Stimulated activated CD4-positive, alpha-beta T cell treated with anti-CD3 and anti-CD28 coated beads, Interleukin-12 subunit alpha, Interleukin-12 subunit beta, amount 100 ng/mL, for 48 hours (primary cell): ENCODE measurements around the gene DHRS12.

ENCODE experiments used
- DNase-seq, 3 donors: peaks; one replicate each; pipeline ENCODE4 v3.0.0-alpha.2; 2020; ENCODE audit warnings: low read depth in 2 of 3, low spot score in 1 of 3

The DHRS12 gene

DNA sequence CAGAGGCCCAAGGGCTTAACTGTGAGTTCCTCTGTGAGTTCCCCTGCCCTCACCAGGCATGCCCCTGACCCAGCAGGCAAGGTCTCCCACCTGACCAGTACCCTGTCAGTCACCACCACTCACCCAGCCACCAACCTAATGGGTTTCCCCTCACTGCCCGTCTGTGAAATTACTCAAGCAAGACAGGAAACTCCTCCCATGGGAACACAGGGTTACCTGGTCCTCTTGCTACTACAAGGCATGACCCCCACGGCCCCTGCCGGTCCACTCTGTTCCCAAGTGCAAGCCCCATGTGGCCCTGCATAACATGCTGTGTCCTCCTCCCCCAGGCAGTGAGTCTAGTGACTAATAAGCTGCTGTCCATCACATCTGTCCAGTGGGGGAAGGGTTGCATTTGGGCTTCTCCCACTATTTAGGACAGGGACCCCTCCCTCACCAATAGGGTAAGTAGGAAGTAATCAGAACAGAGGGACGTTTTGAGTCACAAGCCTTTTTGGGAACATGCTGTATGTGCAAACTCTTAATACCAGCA, 8.0 kb upstream of the DHRS12 start:
- DNase-seq, result no peak

DNA sequence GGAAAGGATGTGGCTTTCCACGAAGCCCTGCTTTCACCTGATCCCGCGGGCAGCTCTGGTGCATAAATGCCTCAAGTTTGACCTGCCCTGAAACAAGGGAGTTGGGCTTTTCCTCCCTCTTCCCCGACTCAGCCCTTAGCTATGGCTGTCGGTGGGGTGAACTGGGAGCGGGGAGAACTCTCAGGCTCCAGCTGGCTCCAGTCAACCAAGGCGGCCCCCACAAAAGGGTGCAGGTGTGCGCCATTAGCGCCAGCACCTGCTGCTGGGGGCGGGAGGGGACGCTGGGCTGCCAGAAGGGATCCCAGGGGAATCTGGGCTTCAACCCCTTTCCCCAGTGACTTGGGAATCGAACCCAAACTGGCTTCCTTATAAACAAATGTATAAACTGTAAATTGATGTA, 7.1 kb upstream of the DHRS12 start:
- DNase-seq, result no peak

DNA sequence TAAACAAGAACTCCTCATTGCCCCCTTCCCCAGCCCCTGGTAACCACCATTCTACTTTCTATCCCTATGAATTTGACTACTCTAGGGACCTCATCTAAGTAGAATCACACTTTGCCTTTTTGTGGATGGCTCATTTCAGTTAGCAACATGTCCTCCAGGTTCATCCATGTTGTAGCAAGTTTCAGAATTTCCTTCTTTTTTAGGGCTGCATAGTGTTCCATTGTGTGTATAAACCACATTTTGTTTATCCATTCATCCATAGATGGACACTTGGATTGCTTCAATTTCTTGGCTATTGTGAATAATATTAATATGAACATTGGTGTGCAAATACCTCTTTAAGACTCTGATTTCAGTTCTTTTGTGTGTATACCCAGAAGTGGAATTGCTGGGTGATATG, 4.8 kb upstream of the DHRS12 start:
- DNase-seq, result no peak

DNA sequence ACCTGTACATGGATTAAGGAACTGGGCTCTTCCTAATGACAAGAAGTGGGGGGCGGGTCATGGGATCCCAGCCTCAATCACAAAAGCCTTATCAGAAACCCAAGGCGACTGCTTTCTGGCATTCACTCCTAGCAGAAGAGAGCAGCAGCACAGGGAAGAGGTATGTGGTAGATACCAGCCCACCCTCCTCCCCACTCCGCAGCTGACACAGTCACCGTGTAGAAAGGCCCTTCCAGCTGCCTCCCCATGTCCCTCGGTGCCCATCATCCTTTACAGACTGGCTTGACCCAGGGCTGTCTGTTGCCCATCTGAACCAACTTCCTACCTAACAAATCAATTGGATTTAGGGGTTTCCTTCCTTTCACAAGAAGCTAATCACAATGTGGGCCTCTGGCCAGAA, 3.1 kb upstream of the DHRS12 start:
- DNase-seq, result no peak

DNA sequence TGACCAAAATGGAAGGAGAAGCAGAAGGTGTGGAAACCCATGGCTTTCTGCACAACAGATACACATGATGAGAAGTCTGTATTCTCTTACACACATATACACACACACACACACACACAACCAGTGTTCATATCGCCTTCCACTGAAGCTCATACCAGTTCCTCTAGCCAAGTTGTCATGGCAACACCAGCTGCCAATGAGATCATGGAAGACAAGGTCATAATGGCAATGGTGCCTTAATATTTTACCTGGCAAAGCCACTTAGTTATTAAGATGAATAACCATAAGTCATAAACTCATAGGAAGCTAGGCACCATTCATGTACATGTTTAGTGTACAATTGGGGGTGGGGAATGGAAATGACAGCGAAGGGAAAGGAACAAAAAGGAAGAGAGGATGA, 2.6 kb upstream of the DHRS12 start:
- DNase-seq, result no peak

DNA sequence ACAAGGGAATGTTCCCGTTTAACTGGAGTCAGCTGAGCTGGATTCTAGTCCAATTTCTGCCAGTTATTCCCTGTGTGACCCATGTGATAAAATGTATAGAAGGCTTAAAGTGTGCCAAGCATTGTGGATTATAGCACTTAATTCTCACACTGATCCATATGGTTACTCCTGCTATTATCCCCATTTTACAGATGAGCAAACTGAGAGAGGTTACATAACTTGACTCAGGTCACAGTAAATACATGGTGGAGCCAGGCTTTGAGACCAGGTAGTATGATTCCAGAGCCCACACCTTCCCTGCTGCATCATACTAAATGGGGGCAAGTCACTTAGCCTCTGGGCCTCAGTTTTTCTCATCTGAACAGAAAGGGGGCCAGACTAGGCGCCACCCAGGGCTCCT, 2.0 kb upstream of the DHRS12 start:
- no peak for DNase-seq

DNA sequence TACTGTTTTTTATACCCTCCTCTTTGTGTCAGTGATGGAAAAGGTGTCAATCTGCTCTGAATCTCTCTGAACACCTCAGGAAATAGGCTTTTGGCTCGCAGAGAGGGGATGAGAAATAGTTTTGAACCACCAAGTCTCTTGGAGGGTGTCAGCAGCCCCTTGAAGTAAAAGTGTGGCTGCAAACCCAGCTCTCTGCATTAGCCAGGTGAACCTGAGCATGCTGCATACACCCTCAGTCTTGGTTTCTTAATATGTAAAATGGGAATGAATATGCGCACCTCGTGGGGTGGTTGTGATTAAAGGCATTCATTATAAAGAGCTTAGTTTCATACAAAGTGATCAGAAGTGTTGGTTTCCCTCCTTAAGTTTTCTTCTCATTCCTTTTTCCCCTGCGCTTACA, 1.4 kb upstream of the DHRS12 start:
- DNase-seq, result no peak

DNA sequence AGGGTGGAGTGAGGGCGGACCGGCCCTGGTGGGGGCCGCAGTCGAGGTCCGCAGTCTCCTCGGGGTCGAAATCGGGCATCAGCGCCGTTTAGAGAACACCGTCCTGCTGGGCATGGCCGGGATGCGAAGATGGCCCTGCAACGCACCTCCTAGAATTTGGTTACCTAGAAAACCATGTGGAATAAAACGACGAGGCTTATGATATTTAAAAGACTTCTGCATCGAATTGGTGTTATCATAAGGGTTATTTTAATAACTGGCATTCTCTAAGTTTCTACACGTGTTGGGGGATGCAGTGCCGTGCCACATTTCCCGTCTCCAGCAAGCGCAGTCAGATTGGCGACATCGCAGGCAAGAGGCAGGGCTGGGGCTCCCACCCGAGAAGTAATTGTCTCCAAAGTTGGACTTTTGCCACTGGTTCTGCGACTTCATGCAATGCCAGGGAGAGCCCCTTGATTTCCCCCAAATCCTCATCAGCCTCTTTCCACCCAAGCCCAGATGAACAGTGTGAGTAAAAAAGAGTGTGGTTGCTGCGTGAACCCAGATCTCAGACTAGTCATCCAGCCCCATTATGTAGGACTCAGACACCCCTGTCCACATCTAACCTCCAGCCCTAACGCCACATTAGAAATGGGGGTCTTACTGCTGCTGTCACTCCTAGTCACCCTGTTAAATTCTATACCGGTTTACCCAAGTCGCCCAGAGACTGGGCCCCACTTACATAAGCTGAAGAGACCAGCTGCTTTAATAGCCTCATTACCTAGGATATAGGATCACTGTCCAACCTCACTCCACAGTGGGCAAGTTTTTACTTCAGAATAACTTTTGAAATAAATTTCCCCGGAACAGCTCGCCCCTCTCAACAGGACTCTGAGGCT, 571 bp upstream of the DHRS12 start:
- DNase-seq, result no peak

DNA sequence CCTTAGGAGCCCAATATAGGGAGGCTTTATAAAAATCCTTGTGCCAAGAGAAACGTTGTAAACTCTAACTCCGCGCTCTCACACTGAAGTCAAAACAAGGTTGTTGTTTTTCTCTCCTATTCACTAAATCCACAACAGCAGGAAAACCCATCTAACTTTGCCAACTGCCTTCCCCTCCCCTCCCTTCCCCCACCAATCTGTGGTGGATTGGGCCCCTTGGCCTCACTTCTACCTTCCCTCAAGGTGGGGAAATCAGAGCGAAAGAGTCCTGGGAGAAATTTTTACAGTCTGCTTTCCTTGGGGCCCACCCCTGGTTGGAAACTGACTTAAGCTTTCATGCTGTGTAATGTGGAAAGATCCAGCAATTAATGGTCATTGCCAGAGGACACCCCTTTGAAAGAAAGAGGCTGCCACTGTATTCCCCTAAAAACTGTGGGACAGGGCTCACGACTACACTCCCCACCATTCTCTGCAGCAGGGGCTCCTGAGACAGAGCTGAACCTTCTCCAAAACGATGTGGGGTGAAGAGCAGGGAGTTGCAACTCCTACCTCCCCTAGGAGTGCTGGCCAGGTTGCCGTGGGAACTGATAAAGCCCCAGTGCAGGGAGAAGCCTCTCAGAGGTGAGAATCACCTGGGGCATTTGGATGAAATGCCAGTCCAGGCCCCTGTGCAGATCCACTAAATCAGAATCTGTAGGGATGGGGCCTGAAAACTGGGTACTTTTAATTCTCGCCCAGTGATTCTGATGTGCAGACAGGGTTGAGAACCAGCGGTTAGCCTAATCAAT, 1.1 kb downstream of the DHRS12 start:
- DNase-seq, result no peak

DNA sequence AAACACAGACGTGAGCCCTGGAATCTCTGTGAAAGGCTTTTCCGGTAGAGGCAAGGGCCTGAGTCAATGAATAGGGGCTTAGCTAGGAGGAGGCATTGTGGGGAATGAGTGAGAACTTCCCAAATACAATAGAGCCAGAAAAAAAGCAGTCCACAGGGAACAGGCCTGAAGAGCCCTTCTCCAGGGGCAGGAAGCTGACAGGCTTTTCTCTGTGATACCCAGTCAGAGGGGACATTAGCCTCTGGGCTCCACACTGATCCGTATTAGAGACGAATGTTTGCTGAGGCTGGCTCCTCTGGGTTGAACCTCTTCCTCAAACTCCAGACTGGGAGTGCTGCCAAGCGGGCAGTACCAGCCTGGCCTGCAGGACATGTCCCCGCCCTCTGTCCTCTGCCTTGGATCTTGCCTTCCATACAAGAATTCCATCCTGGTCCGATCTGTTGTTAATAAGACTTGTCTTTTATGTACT, 2.3 kb downstream of the DHRS12 start:
- no peak for DNase-seq

DNA sequence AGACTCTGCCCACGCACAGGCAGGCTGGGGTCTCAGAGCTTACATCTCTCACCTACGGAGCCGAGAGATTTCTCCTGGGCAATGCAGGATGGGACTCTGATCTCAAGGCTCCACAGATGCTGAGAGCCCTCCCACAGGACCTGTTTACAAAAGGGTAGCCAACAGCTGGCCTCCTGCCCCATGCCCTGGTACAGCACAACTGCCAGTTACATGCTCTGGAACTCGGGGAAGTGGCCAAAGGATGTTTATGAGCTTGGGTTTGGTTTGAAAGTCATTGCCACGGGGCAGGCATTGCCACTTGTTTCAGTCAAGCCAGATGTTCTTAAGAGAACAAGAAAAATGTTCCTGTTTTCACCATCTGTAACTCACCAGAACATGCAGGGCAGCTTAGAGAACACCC, 3.5 kb downstream of the DHRS12 start:
- DNase-seq, result no peak

DNA sequence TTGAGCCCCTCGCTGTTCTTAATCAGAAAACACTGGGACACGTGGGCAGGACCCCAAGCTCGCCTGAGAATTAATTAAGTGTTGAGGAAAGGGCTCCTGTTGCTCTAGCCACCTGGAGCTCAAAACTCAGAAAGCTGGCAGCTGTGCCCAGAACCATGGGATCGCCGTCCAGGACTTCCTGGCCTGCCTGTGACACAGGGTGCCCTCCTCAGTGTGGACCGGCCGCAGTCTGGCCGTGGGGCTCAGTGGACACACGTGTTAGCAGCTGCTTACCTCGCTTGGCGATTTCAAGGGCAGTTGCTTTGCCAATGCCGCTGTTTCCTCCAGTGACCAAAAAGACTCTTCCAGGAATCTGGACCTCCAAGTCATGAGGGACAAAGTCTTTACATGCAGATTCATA, 4.7 kb downstream of the DHRS12 start:
- DNase-seq, result no peak

DNA sequence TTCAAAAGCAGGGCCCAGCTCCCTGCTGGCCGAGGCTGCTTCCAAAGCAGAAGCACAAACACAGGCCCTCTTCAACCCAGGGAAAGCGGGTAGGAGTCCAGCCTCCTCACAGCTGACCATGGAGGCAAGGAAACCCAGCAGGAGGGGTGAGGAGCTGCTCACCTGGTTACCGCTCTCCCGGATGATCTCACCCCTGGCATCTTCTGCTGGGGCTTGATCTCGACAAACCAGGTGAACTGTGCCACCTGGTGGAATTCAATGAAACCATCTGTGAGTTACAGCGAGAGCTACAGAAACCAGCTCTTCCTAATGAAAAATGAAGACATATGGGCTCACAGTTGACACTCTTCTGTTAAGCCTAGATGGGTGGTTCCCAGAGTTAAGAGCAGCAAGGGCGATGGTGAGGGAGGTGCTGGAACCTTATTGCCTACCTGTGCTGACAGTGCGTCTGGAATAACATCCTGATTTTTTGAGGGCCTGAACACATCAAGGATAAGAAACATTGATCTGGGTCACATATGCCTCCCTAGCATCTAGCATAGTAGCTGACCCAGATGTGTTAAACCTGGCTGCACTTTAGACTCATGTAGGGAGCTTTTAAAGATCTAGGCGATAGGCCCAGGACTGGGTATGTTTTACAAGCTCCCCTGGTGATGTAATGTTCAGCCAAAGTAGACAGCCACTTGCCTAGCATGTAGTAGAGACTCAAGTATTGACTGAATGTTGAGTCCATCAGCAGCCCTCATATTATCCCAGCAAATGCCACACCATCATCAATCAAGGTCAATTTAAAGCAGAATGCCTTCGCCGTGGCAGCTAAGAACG, 6.1 kb downstream of the DHRS12 start:
- DNase-seq, result no peak

DNA sequence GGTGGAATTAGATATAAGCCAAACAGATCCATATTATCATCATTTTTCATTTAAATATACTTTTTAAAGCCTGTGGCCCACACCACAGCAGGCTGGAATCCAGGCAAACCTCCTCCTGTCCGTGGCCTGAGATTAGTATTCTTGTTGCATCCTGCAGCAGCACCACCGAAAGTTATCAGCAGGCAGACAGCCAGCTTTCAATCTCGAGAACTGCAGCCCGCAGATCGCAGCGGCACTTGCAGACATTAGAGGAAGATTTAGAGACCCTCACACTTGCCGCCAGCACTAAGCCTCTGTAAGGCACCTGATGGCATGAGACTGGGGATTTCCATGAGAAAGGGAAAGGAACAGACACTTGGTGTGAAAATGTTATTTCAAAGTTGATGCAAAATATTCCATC, 7.4 kb downstream of the DHRS12 start:
- no peak for DNase-seq

DNA sequence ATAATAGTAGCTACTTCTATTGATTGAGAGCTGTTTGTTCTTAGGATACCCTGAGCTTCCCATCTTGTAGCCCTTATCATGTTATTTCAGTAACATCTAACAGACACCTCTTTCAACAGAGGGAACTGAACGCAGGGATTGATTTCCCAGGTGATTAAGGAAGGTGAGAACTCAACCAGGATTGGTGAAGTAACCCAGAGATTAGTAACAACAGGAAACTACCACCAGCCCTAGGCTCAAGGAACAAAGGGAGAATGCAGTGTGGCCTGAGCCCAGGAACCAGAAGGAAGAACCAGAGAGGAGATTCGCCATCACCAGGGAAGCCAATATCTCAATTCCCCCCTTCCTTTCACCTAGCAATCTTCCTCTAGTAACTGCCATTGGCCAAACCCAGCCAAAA, 8.5 kb downstream of the DHRS12 start:
- no peak for DNase-seq

DNA sequence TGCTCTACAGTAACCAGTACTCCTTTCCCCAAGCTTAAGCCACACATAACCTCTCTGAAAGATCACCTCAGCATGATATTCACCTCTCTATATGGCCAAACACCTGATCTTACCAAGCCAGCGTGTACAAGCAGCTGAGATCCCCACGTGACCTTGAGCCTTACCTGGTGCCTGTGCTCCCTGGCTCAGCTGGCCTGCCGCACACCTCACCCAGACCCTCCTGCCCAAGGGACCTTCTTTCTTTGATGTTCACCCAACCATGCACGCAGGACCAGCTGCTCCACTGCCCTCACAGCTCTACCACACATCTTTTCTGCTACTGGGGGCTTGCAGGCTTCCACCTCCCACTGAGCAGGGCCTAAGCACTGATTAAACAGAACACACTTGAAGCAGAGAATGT, 9.0 kb downstream of the DHRS12 start:
- DNase-seq, result no peak

DNA sequence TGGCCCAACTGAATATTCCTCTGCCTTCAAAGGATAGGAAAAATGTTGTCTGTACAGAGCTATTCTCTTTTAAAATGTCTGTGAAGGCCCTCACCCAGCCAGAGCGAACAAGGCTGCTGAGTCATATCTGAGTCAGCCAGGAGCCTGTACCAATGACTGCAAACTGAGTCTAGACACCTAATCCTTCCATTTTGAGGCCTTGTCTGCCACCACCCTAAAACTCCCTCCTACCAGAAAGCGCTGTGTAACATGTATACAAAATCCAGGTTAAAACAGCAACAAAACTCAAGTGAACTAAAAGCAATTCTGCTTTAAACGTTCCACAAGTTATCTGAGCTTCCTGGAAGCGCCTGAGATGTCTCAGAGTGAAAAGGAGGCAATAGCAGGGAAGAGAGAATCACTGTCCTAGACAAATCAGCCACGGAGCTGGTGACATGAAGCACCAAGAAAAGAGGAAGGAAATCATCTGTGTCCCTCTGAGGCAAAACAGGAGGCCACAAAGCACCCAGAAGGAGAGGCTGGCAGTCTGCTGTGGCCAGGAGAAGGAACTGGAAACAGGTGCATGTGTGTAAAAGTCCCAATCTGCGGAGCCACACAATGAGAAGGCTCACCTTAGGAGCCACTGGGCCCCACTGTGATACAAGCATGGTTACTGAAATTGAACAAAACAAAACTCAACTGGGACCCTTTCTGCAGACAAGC, 10.2 kb downstream of the DHRS12 start:
- DNase-seq, result peak in 2 of 3 donors; percentile 51 to 55

DNA sequence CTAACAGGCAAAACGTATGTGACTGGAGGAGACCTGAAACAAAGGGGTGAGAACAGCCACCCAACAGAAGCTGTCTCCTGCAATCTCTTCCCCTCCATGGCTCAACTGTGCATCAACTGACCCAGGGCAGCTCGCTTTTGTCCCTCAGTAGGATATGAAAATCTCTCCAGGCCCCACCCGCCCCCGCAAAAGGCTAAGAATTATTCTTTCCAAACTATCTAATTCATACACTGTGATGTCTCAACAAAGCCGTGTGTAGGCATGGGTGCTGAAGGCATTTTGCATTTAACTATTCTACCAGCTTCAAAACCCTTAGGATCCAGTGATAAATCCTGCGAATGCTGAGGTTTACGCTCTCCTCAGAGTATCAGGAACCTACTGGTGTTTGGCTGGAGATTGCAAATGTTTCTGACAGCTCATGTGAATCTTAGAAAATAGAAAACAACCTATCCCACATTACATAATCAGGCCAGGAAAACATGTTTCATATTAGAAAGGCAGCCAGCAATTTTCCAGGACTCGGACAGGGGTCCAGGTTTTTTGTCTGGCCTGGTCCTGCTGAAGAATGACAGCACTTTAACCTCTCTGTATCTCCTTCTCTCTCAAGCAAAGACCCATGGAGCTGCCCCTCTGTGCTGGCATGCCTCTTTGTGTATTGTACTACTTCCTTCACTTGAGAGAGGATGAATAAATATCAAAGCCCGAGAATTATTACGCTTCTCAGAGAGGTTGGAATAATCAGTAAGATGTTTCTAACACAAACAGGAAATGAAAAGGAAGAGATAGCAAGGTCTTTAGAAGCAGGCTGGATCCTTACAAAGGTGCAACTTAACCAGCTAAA, 17.3 kb downstream of the DHRS12 start:
- no peak for DNase-seq

DNA sequence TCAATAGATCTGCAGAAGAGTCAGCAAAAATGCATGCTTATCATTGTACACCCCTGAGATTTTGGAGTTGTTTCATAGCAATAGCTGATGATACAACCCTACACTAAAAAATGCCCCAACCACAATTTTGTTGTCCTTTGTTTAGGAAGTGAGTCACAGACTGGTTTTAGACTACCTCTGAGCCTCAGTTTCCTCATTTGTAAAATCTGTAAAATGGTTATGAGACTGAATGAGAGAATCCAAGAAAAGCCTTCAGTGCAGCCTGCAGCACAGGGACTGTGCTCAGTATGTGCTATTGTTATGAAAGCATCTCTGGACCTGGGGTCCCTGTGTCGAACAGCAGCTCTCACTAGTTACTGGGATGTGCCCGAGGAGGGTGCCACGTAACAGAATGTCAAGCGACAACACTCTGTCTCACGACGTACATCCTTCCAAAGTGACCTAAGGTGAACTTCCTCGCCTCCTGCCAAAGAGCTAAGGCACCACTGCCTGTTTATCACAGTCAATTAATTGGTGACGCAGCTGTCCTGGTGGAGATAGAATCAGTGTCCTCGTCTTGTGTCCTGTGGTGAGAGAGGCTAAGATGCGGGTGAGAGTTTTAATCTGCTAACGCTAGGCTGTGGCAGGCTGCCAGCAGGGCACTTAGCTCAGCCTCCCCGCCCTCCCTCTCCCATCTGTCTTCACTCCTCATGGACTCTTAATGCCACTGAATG, 18.1 kb downstream of the DHRS12 start:
- no peak for DNase-seq
